CD4-positive, alpha-beta memory T cell (primary cell): ENCODE results near the gene ANKIB1. TPM values are rescaled to one million over a fixed set of nuclear protein-coding genes. Genes with fewer than 3 reads are reported as not detected.

Source experiments
- CTCF ChIA-PET: fragments of 350-600 bp; sonication (Branson Sonifier 250); formaldehyde crosslinking; loops from one replicate; lab custom pipeline; 2021; ENCODE audit warnings: inconsistent platforms; ENCODE audit not compliant: partially characterized antibody; lab: Charles Lee
- POLR2A ChIA-PET: fragments of 350-600 bp; sonication (Branson Sonifier 250); formaldehyde crosslinking; loops from one replicate; lab custom pipeline; 2021; ENCODE audit not compliant: partially characterized antibody; lab: Charles Lee
- DNase-seq, 5 donors: peaks; one replicate each; pipeline versions ENCODE4 v3.0.0 to v3.0.0-alpha.2; 2020 to 2022; ENCODE audit warnings: mixed read lengths in 1 of 5
- H3K27ac ChIP-seq: one replicate; pipeline ENCODE4 v1.7.0; 2013; ENCODE audit warnings: low read depth, low read length
- H3K27me3 ChIP-seq: 2 replicates; pipeline ENCODE4 v1.7.0; 2013; ENCODE audit warnings: mild to moderate bottlenecking, low read length, moderate library complexity; ENCODE audit not compliant: insufficient read depth
- H3K36me3 ChIP-seq: 2 replicates; pipeline ENCODE4 v1.7.0; 2013; ENCODE audit warnings: mild to moderate bottlenecking, low read length, moderate library complexity; ENCODE audit not compliant: insufficient read depth
- H3K4me1 ChIP-seq: 2 replicates; pipeline ENCODE4 v1.7.0; 2013; ENCODE audit warnings: mild to moderate bottlenecking, low read length, moderate library complexity; ENCODE audit not compliant: insufficient read depth
- H3K4me3 ChIP-seq, 2 donors: one replicate each; pipeline ENCODE4 v1.7.0; 2013; ENCODE audit warnings: low read length in 2 of 2, mild to moderate bottlenecking in 1 of 2
- H3K9me3 ChIP-seq, 2 donors: one replicate each; pipeline ENCODE4 v1.7.0; 2013; ENCODE audit warnings: low read length in 2 of 2, control low read depth in 1 of 2; ENCODE audit not compliant: control insufficient read depth in 1 of 2
- H3K27ac Mint-ChIP-seq, 7 donors: one replicate each; pipeline ENCODE4 v1.8.0; 2020 to 2021; ENCODE audit warnings: mixed read lengths in 7 of 7, mild to moderate bottlenecking in 6 of 7, inconsistent platforms in 3 of 7, moderate library complexity in 3 of 7
- H3K27me3 Mint-ChIP-seq, 2 donors: one replicate each; pipeline ENCODE4 v1.8.0; 2020 to 2021; ENCODE audit warnings: mixed read lengths in 2 of 2
- H3K36me3 Mint-ChIP-seq, 2 donors: one replicate each; pipeline ENCODE4 v1.8.0; 2020 to 2021; ENCODE audit warnings: mixed read lengths in 2 of 2, inconsistent platforms in 1 of 2, mild to moderate bottlenecking in 1 of 2
- H3K4me1 Mint-ChIP-seq, 4 donors: one replicate each; pipeline ENCODE4 v1.8.0; 2020 to 2021; ENCODE audit warnings: mixed read lengths in 4 of 4, mild to moderate bottlenecking in 1 of 4
- H3K4me3 Mint-ChIP-seq, 8 donors: one replicate each; pipeline ENCODE4 v1.8.0; 2020 to 2021; ENCODE audit warnings: mixed read lengths in 8 of 8, mild to moderate bottlenecking in 7 of 8, moderate library complexity in 6 of 8, inconsistent platforms in 3 of 8
- H3K9me3 Mint-ChIP-seq, 8 donors: one replicate each; pipeline ENCODE4 v1.8.0; 2020 to 2021; ENCODE audit warnings: mixed read lengths in 8 of 8, mild to moderate bottlenecking in 5 of 8, inconsistent platforms in 3 of 8, moderate library complexity in 1 of 8
- intact Hi-C: fragments of 100-400 bp; cut with micrococcal nuclease; formaldehyde crosslinking; loops from one replicate; pipeline ENCODE4 v1.15.1; 2023
- polyA plus RNA-seq, 2 donors: library from polyadenylated mRNA; unstranded; fragments of 300-500 nt; fragmentation: Illumina TruSeq; gene quantifications; one replicate each; pipeline ENCODE4 v1.2.3, GENCODE V29; 2021
- total RNA-seq, 2 experiments: library from RNA; stranded (reverse); gene quantifications; one replicate each; pipeline ENCODE4 v1.2.3, GENCODE V29; 2021

Gene ANKIB1
- total RNA-seq: 10 to 100 TPM; 77.7 to 78.5 TPM
- 10 to 100 TPM in 1 of 2 donors, 1 to 10 TPM in 1; 3.7 to 10.2 TPM for polyA plus RNA-seq

GRCh38 chr7:92245487-92246359, at the start of gene ANKIB1, which contains the start of gene KRIT1:
TSS of gene ANKIB1 (plus strand) at chr7:92245974. CDS start at chr7:92294979, 49,005 bp downstream.
TSS of gene KRIT1 (minus strand) at chr7:92245914. CDS start at chr7:92242135, 3,779 bp downstream.
- peaks cover 26 to 49% (median 37%) of the 10 kb centered on the region in 4 donors for H3K4me1 Mint-ChIP-seq
- CTCF ChIA-PET: interaction anchor here (0.7 to 2.1 kb wide), 7 partner anchors 11 to 283 kb away, joined by 3 to 15 read pairs (median 3); partner anchors contain the start of genes GATAD1, LRRD1, PEX1 and RBM48
- intact Hi-C loops: loop anchor here (1.0 to 10.0 kb wide), 6 partner anchors 111 to 987 kb away; partner anchors contain the start of genes AKAP9, CDK6, CYP51A1 and GATAD1

GRCh38 chr7:92200791-92201190, 45.0 kb upstream of the ANKIB1 start:
- Mint-ChIP-seq H3K27me3 (no peaks in the 10 kb centered on the region), H3K9me3 (no peaks in the 10 kb centered on the region), H3K27ac (no peak overlapping the region), H3K36me3 (peaks cover 65 to 70% of the 10 kb centered on the region in 2 donors), H3K4me1 (peaks cover 0 to 3% (median under 1%) of the 10 kb centered on the region in 4 donors), H3K4me3 (no peak overlapping the region)
- ChIA-PET POLR2A (no interaction called here), CTCF (no interaction called here)
- no peak for DNase-seq
- Histone ChIP-seq H3K36me3 (peaks cover 25% of the 10 kb centered on the region), H3K4me3 (no peak overlapping the region), H3K27ac (no peak overlapping the region), H3K4me1 (no peaks in the 10 kb centered on the region), H3K27me3 (no peaks in the 10 kb centered on the region), H3K9me3 (no peaks in the 10 kb centered on the region)
- intact Hi-C loops: no loop called here

More at GRCh38 chr7:92245487-92246359, at the start of gene ANKIB1, which contains the start of gene KRIT1:
- peaks cover 0 to 34% of the 10 kb centered on the region in 2 donors for H3K36me3 Mint-ChIP-seq
- peak within 1 kb of the TSS; percentile 91 to 98 for H3K4me3 ChIP-seq
- H3K36me3 ChIP-seq: peaks cover 8% of the 10 kb centered on the region
- no peaks in the 10 kb centered on the region for H3K9me3 Mint-ChIP-seq
- peak within 1 kb of the TSS; percentile 97 for H3K27ac ChIP-seq
- POLR2A ChIA-PET: interaction anchor here (0.7 to 3.2 kb wide), 14 partner anchors 9 to 365 kb away, joined by 3 to 49 read pairs (median 4); partner anchors contain the start of genes AKAP9, CYP51A1, GATAD1 and MTERF1
- peak; percentile 86 to 91 (median 88) for DNase-seq
- peak within 1 kb of the TSS; percentile 98 to 100 (median 100) for H3K27ac Mint-ChIP-seq
- H3K27me3 ChIP-seq: no peaks in the 10 kb centered on the region
- peak within 1 kb of the TSS; percentile 94 to 100 (median 99) for H3K4me3 Mint-ChIP-seq
- H3K27me3 Mint-ChIP-seq: no peaks in the 10 kb centered on the region
- peaks cover 43% of the 10 kb centered on the region for H3K4me1 ChIP-seq
- no peaks in the 10 kb centered on the region for H3K9me3 ChIP-seq

- DNase-seq: no peak
- Mint-ChIP-seq H3K9me3 (peaks cover 0 to 25% (median 16%) of the 10 kb centered on the region in 8 donors), H3K36me3 (peaks cover 79 to 84% of the 10 kb centered on the region in 2 donors), H3K27me3 (no peaks in the 10 kb centered on the region), H3K4me1 (peaks cover 13 to 21% (median 18%) of the 10 kb centered on the region in 4 donors), H3K4me3 (no peak overlapping the region), H3K27ac (no peak overlapping the region)
- POLR2A ChIA-PET: no interaction called here
- Histone ChIP-seq H3K9me3 (no peaks in the 10 kb centered on the region), H3K4me3 (no peak overlapping the region), H3K36me3 (peaks cover 38% of the 10 kb centered on the region), H3K27ac (no peak overlapping the region), H3K4me1 (no peaks in the 10 kb centered on the region), H3K27me3 (no peaks in the 10 kb centered on the region)
- CTCF ChIA-PET: interaction anchor here (2.1 kb wide), 1 partner anchor 27 kb away, joined by 6 read pairs; the partner anchor contains the start of gene LRRD1
- intact Hi-C loops: no loop called here
These were observed 39.8 kb upstream of the ANKIB1 start for GRCh38 chr7:92205987-92206386.

GRCh38 chr7:92206672-92207071, 39.1 kb upstream of the ANKIB1 start:
- H3K27me3 Mint-ChIP-seq: no peaks in the 10 kb centered on the region
- Histone ChIP-seq H3K9me3 (no peaks in the 10 kb centered on the region), H3K4me3 (no peak overlapping the region), H3K27ac (no peak overlapping the region), H3K4me1 (no peaks in the 10 kb centered on the region), H3K27me3 (no peaks in the 10 kb centered on the region), H3K36me3 (peaks cover 39% of the 10 kb centered on the region)
- ChIA-PET POLR2A (no interaction called here), CTCF (no interaction called here)
- no peak for DNase-seq
- H3K36me3 Mint-ChIP-seq: peaks cover 81 to 86% of the 10 kb centered on the region in 2 donors
- H3K4me1 Mint-ChIP-seq: peaks cover 13 to 21% (median 18%) of the 10 kb centered on the region in 4 donors
- no peak overlapping the region for H3K27ac Mint-ChIP-seq
- H3K4me3 Mint-ChIP-seq: peak overlapping the region in 1 of 8 donors; percentile 24
- H3K9me3 Mint-ChIP-seq: peaks cover 0 to 27% (median 16%) of the 10 kb centered on the region in 8 donors
- intact Hi-C loops: no loop called here

- peaks cover 44% of the 10 kb centered on the region for H3K36me3 ChIP-seq
- CTCF ChIA-PET: no interaction called here
- H3K27ac Mint-ChIP-seq: no peak overlapping the region
These were observed 24.0 kb upstream of the ANKIB1 start for GRCh38 chr7:92221766-92222165.

GRCh38 chr7:92226981-92227380, 18.8 kb upstream of the ANKIB1 start:
- ChIA-PET CTCF (interaction anchor here (1.0 kb wide), 1 partner anchor 33 kb away, joined by 3 read pairs; no protein-coding TSS in a partner anchor), POLR2A (no interaction called here)
- Histone ChIP-seq H3K27me3 (no peaks in the 10 kb centered on the region), H3K9me3 (no peaks in the 10 kb centered on the region), H3K4me3 (no peak overlapping the region), H3K27ac (no peak overlapping the region), H3K36me3 (peaks cover 23% of the 10 kb centered on the region), H3K4me1 (no peaks in the 10 kb centered on the region)
- no peak for DNase-seq
- Mint-ChIP-seq H3K36me3 (peaks cover 49 to 60% of the 10 kb centered on the region in 2 donors), H3K27ac (peak overlapping the region in 3 of 7 donors; percentile 18 to 53 (median 50)), H3K4me3 (no peak overlapping the region), H3K9me3 (peaks cover 0 to 4% (median 0%) of the 10 kb centered on the region in 8 donors), H3K27me3 (no peaks in the 10 kb centered on the region), H3K4me1 (no peaks in the 10 kb centered on the region)
- intact Hi-C loops: no loop called here

More at GRCh38 chr7:92221766-92222165, 24.0 kb upstream of the ANKIB1 start:
- no peak overlapping the region for H3K4me3 ChIP-seq
- H3K9me3 Mint-ChIP-seq: no peaks in the 10 kb centered on the region
- peaks cover 49 to 70% of the 10 kb centered on the region in 2 donors for H3K36me3 Mint-ChIP-seq
- intact Hi-C loops: no loop called here
- H3K9me3 ChIP-seq: no peaks in the 10 kb centered on the region
- no peaks in the 10 kb centered on the region for H3K4me1 Mint-ChIP-seq
- H3K27me3 ChIP-seq: no peaks in the 10 kb centered on the region
- H3K27me3 Mint-ChIP-seq: no peaks in the 10 kb centered on the region
- no peaks in the 10 kb centered on the region for H3K4me1 ChIP-seq
- no peak for DNase-seq
- no peak overlapping the region for H3K4me3 Mint-ChIP-seq
- POLR2A ChIA-PET: no interaction called here
- H3K27ac ChIP-seq: no peak overlapping the region

- ChIA-PET POLR2A (no interaction called here), CTCF (interaction anchor here (1.0 kb wide), 1 partner anchor 32 kb away, joined by 3 read pairs; no protein-coding TSS in a partner anchor)
- Mint-ChIP-seq H3K27ac (peak overlapping the region in 3 of 7 donors; percentile 27 to 66 (median 62)), H3K9me3 (peaks cover 0 to 4% (median 0%) of the 10 kb centered on the region in 8 donors), H3K4me1 (no peaks in the 10 kb centered on the region), H3K27me3 (no peaks in the 10 kb centered on the region), H3K4me3 (no peak overlapping the region), H3K36me3 (peaks cover 52 to 65% of the 10 kb centered on the region in 2 donors)
- H3K4me1 ChIP-seq: no peaks in the 10 kb centered on the region
- H3K27me3 ChIP-seq: no peaks in the 10 kb centered on the region
- H3K27ac ChIP-seq: no peak overlapping the region
- intact Hi-C loops: no loop called here
- H3K9me3 ChIP-seq: no peaks in the 10 kb centered on the region
- no peak for DNase-seq
- H3K36me3 ChIP-seq: peaks cover 23% of the 10 kb centered on the region
- H3K4me3 ChIP-seq: no peak overlapping the region
These were observed 17.7 kb upstream of the ANKIB1 start for GRCh38 chr7:92228100-92228499.
